DND-41 (cell line): ENCODE results near the gene TBC1D22A.

Experiments
- ATAC-seq: fragments of 200-7000 bp; cut with Tn5 transposase; 3 replicates; pipeline ENCODE4 v1.9.1; 2021; ENCODE audit warnings: low read depth; ENCODE audit not compliant: insufficient read depth
- DNase-seq: peaks from one replicate; pipeline ENCODE4 v3.0.0-alpha.2; 2020
- H2AFZ ChIP-seq: 2 replicates; pipeline ENCODE4 v1.6.0; 2012; ENCODE audit warnings: low read depth, low read length
- H3K27ac ChIP-seq: 2 replicates; pipeline ENCODE4 v1.5.1; 2012; ENCODE audit warnings: low read length, inconsistent platforms
- H3K27me3 ChIP-seq: fragments of 200-600 bp; sonication (generic); 2 replicates; pipeline ENCODE4 v1.6.0; 2012; ENCODE audit warnings: low read length, mild to moderate bottlenecking, inconsistent platforms; ENCODE audit not compliant: insufficient read depth, poor library complexity
- H3K36me3 ChIP-seq: 2 replicates; pipeline ENCODE4 v1.5.1; 2012; ENCODE audit warnings: low read length, inconsistent platforms; ENCODE audit not compliant: insufficient read depth
- H3K4me1 ChIP-seq: 2 replicates; pipeline ENCODE4 v1.5.1; 2012; ENCODE audit warnings: mild to moderate bottlenecking, low read length; ENCODE audit not compliant: insufficient read depth
- H3K4me2 ChIP-seq: 2 replicates; pipeline ENCODE4 v1.6.0; 2012; ENCODE audit warnings: mild to moderate bottlenecking, moderate library complexity, low read length, inconsistent platforms; ENCODE audit not compliant: insufficient read depth
- H3K4me3 ChIP-seq, 2 experiments: fragments of 200-600 bp in 1 of 2; shearing (Covaris generic) in 1 of 2; 2 replicates each; pipeline ENCODE4 v1.5.1; 2012 to 2016; ENCODE audit warnings: inconsistent platforms in 2 of 2, low read length in 2 of 2, mild to moderate bottlenecking in 2 of 2, low read depth in 1 of 2, moderate library complexity in 1 of 2
- H3K79me2 ChIP-seq: 2 replicates; pipeline ENCODE4 v1.6.0; 2012; ENCODE audit warnings: low read length, inconsistent platforms; ENCODE audit not compliant: insufficient read depth
- H3K9ac ChIP-seq: 2 replicates; pipeline ENCODE4 v1.6.0; 2012; ENCODE audit warnings: low read depth, mild to moderate bottlenecking, inconsistent platforms, low read length, moderate library complexity
- H3K9me3 ChIP-seq: 2 replicates; pipeline ENCODE4 v1.5.1; 2012; ENCODE audit warnings: low read length, moderate library complexity, mild to moderate bottlenecking, inconsistent platforms; ENCODE audit not compliant: insufficient read depth, severe bottlenecking
- H4K20me1 ChIP-seq: 2 replicates; pipeline ENCODE4 v1.6.0; 2012; ENCODE audit warnings: low read length; ENCODE audit not compliant: insufficient read depth
- CTCF ChIP-seq: IDR thresholded peaks from 2 replicates; pipeline ENCODE4 v1.5.1; 2012; ENCODE audit warnings: borderline replicate concordance, low read length, moderate library complexity, mild to moderate bottlenecking; ENCODE audit not compliant: poor library complexity, severe bottlenecking; ENCODE audit errors: extremely low read depth
- EZH2 ChIP-seq: IDR thresholded peaks from 3 replicates; pipeline ENCODE4 v1.6.1; 2012; ENCODE audit warnings: borderline replicate concordance, low read depth, mild to moderate bottlenecking, moderate library complexity, low read length, inconsistent platforms; ENCODE audit not compliant: severe bottlenecking

Gene TBC1D22A

GRCh38 chr22:46829117-46829891 is 66.9 kb downstream of the TBC1D22A start:
- H3K4me3 ChIP-seq = no peak overlapping the region
- TF ChIP-seq EZH2 = no peak
- H3K36me3 ChIP-seq = peaks cover 40% of the 10 kb centered on the region
- H3K4me2 ChIP-seq = no peak overlapping the region
- H3K9me3 ChIP-seq = peaks cover 7% of the 10 kb centered on the region
- DNase-seq (no peak), ATAC-seq (no peak)
- peaks cover 12% of the 10 kb centered on the region for H4K20me1 ChIP-seq
- no peaks in the 10 kb centered on the region for H3K27me3 ChIP-seq
- H3K27ac ChIP-seq = no peak overlapping the region
- peaks cover 41% of the 10 kb centered on the region for H3K79me2 ChIP-seq
- no peak overlapping the region for H2AFZ ChIP-seq
- H3K4me1 ChIP-seq = no peaks in the 10 kb centered on the region
- no peak overlapping the region for H3K9ac ChIP-seq

GRCh38 chr22:46829941-46830715 is 67.7 kb downstream of the TBC1D22A start:
- Histone ChIP-seq H2AFZ (no peak overlapping the region), H3K27ac (no peak overlapping the region), H3K79me2 (peaks cover 36% of the 10 kb centered on the region), H3K4me2 (no peak overlapping the region), H3K9ac (no peak overlapping the region), H3K27me3 (no peaks in the 10 kb centered on the region), H3K4me1 (no peaks in the 10 kb centered on the region), H3K9me3 (peaks cover 15% of the 10 kb centered on the region), H4K20me1 (peaks cover 6% of the 10 kb centered on the region; the same call in 1 of the 2 replicates), H3K36me3 (peaks cover 48% of the 10 kb centered on the region), H3K4me3 (no peak overlapping the region)
- ATAC-seq (no peak), DNase-seq (no peak)
- no peak for TF ChIP-seq CTCF
- TF ChIP-seq EZH2 = no peak

GRCh38 chr22:46830841-46831240 is 68.4 kb downstream of the TBC1D22A start:
- ATAC-seq = no peak
- H3K9ac ChIP-seq = no peak overlapping the region
- DNase-seq = no peak
- TF ChIP-seq EZH2 (no peak), CTCF (no peak)
- peaks cover 50% of the 10 kb centered on the region for H3K36me3 ChIP-seq
- no peak overlapping the region for H3K27ac ChIP-seq
- H3K79me2 ChIP-seq = peaks cover 36% of the 10 kb centered on the region
- H3K4me3 ChIP-seq = no peak overlapping the region
- no peaks in the 10 kb centered on the region for H3K27me3 ChIP-seq
- H3K9me3 ChIP-seq = peaks cover 22% of the 10 kb centered on the region
- no peak overlapping the region for H2AFZ ChIP-seq
- H3K4me1 ChIP-seq = no peaks in the 10 kb centered on the region
- peaks cover 6% of the 10 kb centered on the region; the same call in 1 of the 2 replicates for H4K20me1 ChIP-seq
- H3K4me2 ChIP-seq = no peak overlapping the region

- Histone ChIP-seq H3K9ac (no peak overlapping the region), H3K27me3 (no peaks in the 10 kb centered on the region), H3K4me1 (no peaks in the 10 kb centered on the region), H2AFZ (no peak overlapping the region), H3K27ac (no peak overlapping the region), H3K4me2 (no peak overlapping the region), H3K4me3 (no peak overlapping the region), H3K79me2 (peaks cover 22% of the 10 kb centered on the region), H3K9me3 (peaks cover 26% of the 10 kb centered on the region), H4K20me1 (peaks cover 6% of the 10 kb centered on the region; the same call in 1 of the 2 replicates), H3K36me3 (peaks cover 37% of the 10 kb centered on the region)
- no peak for ATAC-seq
- no peak for DNase-seq
- TF ChIP-seq CTCF = peak; percentile 8
- TF ChIP-seq EZH2 = no peak
These were observed 70.8 kb downstream of the TBC1D22A start for GRCh38 chr22:46833228-46833627.
